ENCODE data around the gene SCARB1. TPM values are rescaled to one million over a fixed set of nuclear protein-coding genes. Genes with fewer than 3 reads are reported as not detected.

SCARB1 gene
- total and polyA plus RNA-seq, 4 donors: 14.9 to 88.4 (median 56.2) TPM

- WGBS (ENCODE audit: insufficient coverage): 94% methylated on average over 3 of the region's 4 CpGs
- H3K27me3 ChIP-seq (ENCODE audit: control insufficient read depth, insufficient read depth, low read length): no peaks in the 10 kb centered on the region
- no peak overlapping the region for H3K27ac ChIP-seq (ENCODE audit: low read depth, low read length)
- DNase-seq (ENCODE audit: low read depth in 4 of 6, low spot score in 6 of 6): no peak
- H3K4me3 ChIP-seq (ENCODE audit: low read depth, low read length): no peak overlapping the region
- no peaks in the 10 kb centered on the region for H3K9me3 ChIP-seq (ENCODE audit: control insufficient read depth, insufficient read depth, low read length)
- H3K36me3 ChIP-seq (ENCODE audit: control insufficient read depth, insufficient read depth, low read length): no peaks in the 10 kb centered on the region
- H3K4me1 ChIP-seq (ENCODE audit: control insufficient read depth, insufficient read depth, low read length): peaks cover 6% of the 10 kb centered on the region
Measured at GRCh38 chr12:124874188-124874587, 10.5 kb upstream of the SCARB1 start.

GRCh38 chr12:124872068-124872719 is 8.5 kb upstream of the SCARB1 start:
- DNase-seq (ENCODE audit: low read depth in 4 of 6, low spot score in 6 of 6): peak in 1 of 6 donors; percentile 7
- WGBS (ENCODE audit: insufficient coverage): 55% methylated on average over 7 of the region's 11 CpGs
- H3K4me3 ChIP-seq (ENCODE audit: low read depth, low read length): no peak overlapping the region

DNA sequence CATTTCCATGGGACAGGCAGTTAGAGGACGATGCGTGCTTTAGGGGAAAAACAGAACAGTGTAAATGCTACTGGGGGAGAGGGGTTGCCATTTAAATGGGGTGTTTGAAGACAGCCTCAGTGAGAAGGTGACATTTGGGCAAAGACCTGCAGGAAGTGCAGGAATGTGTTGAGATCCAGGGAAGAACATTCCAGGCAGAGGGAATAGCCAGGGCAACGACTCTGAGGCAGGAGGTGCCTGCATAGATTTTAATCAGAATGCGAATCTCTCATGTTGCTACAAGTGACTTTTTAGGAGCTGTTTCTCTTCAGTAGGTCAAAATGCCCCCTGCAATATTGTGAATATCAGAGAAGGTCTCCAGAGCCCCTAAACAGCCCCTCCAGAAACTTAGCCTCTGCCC is 7.6 kb upstream of the SCARB1 start:
- Histone ChIP-seq H3K27me3 (ENCODE audit: control insufficient read depth, insufficient read depth, low read length) (no peaks in the 10 kb centered on the region), H3K4me1 (ENCODE audit: control insufficient read depth, insufficient read depth, low read length) (peaks cover 3% of the 10 kb centered on the region), H3K4me3 (ENCODE audit: low read depth, low read length) (no peak overlapping the region), H3K27ac (ENCODE audit: low read depth, low read length) (no peak overlapping the region), H3K9me3 (ENCODE audit: control insufficient read depth, insufficient read depth, low read length) (no peaks in the 10 kb centered on the region), H3K36me3 (ENCODE audit: control insufficient read depth, insufficient read depth, low read length) (no peaks in the 10 kb centered on the region)
- no peak for DNase-seq (ENCODE audit: low read depth in 4 of 6, low spot score in 6 of 6)
- WGBS (ENCODE audit: insufficient coverage): 85% methylated on average over 4 of the region's 4 CpGs

More at GRCh38 chr12:124872068-124872719, 8.5 kb upstream of the SCARB1 start:
- Histone ChIP-seq H3K27me3 (ENCODE audit: control insufficient read depth, insufficient read depth, low read length) (no peaks in the 10 kb centered on the region), H3K27ac (ENCODE audit: low read depth, low read length) (no peak overlapping the region), H3K36me3 (ENCODE audit: control insufficient read depth, insufficient read depth, low read length) (no peaks in the 10 kb centered on the region), H3K4me1 (ENCODE audit: control insufficient read depth, insufficient read depth, low read length) (peaks cover 3% of the 10 kb centered on the region), H3K9me3 (ENCODE audit: control insufficient read depth, insufficient read depth, low read length) (no peaks in the 10 kb centered on the region)

GRCh38 chr12:124870515-124870914 is 6.9 kb upstream of the SCARB1 start:
- 100% methylated on average over 2 of the region's 4 CpGs for WGBS (ENCODE audit: insufficient coverage)
- no peak overlapping the region for H3K27ac ChIP-seq (ENCODE audit: low read depth, low read length)
- no peak for DNase-seq (ENCODE audit: low read depth in 4 of 6, low spot score in 6 of 6)
- H3K4me3 ChIP-seq (ENCODE audit: low read depth, low read length): no peak overlapping the region
- no peaks in the 10 kb centered on the region for H3K36me3 ChIP-seq (ENCODE audit: control insufficient read depth, insufficient read depth, low read length)
- no peaks in the 10 kb centered on the region for H3K9me3 ChIP-seq (ENCODE audit: control insufficient read depth, insufficient read depth, low read length)
- peaks cover 3% of the 10 kb centered on the region for H3K4me1 ChIP-seq (ENCODE audit: control insufficient read depth, insufficient read depth, low read length)
- no peaks in the 10 kb centered on the region for H3K27me3 ChIP-seq (ENCODE audit: control insufficient read depth, insufficient read depth, low read length)

GRCh38 chr12:124869059-124869665 is 5.5 kb upstream of the SCARB1 start:
- no peak overlapping the region for H3K27ac ChIP-seq (ENCODE audit: low read depth, low read length)

GRCh38 chr12:124868252-124869058 is 4.8 kb upstream of the SCARB1 start:
- no peaks in the 10 kb centered on the region for H3K27me3 ChIP-seq (ENCODE audit: control insufficient read depth, insufficient read depth, low read length)
- DNase-seq (ENCODE audit: low read depth in 4 of 6, low spot score in 6 of 6): no peak
- H3K27ac ChIP-seq (ENCODE audit: low read depth, low read length): no peak overlapping the region
- H3K36me3 ChIP-seq (ENCODE audit: control insufficient read depth, insufficient read depth, low read length): no peaks in the 10 kb centered on the region
- H3K4me3 ChIP-seq (ENCODE audit: low read depth, low read length): no peak overlapping the region
- peaks cover 11% of the 10 kb centered on the region for H3K4me1 ChIP-seq (ENCODE audit: control insufficient read depth, insufficient read depth, low read length)
- WGBS (ENCODE audit: insufficient coverage): 81% methylated on average over 8 of the region's 11 CpGs
- H3K9me3 ChIP-seq (ENCODE audit: control insufficient read depth, insufficient read depth, low read length): no peaks in the 10 kb centered on the region

More at GRCh38 chr12:124869059-124869665, 5.5 kb upstream of the SCARB1 start:
- DNase-seq (ENCODE audit: low read depth in 4 of 6, low spot score in 6 of 6): no peak
- WGBS (ENCODE audit: insufficient coverage): 85% methylated on average over 11 of the region's 17 CpGs
- Histone ChIP-seq H3K27me3 (ENCODE audit: control insufficient read depth, insufficient read depth, low read length) (no peaks in the 10 kb centered on the region), H3K4me3 (ENCODE audit: low read depth, low read length) (no peak overlapping the region), H3K4me1 (ENCODE audit: control insufficient read depth, insufficient read depth, low read length) (peaks cover 7% of the 10 kb centered on the region), H3K36me3 (ENCODE audit: control insufficient read depth, insufficient read depth, low read length) (no peaks in the 10 kb centered on the region), H3K9me3 (ENCODE audit: control insufficient read depth, insufficient read depth, low read length) (no peaks in the 10 kb centered on the region)

- Histone ChIP-seq H3K4me3 (ENCODE audit: low read depth, low read length) (no peak overlapping the region), H3K9me3 (ENCODE audit: control insufficient read depth, insufficient read depth, low read length) (no peaks in the 10 kb centered on the region), H3K36me3 (ENCODE audit: control insufficient read depth, insufficient read depth, low read length) (no peaks in the 10 kb centered on the region), H3K27me3 (ENCODE audit: control insufficient read depth, insufficient read depth, low read length) (no peaks in the 10 kb centered on the region), H3K4me1 (ENCODE audit: control insufficient read depth, insufficient read depth, low read length) (peaks cover 18% of the 10 kb centered on the region), H3K27ac (ENCODE audit: low read depth, low read length) (no peak overlapping the region)
- WGBS (ENCODE audit: insufficient coverage): no CpG with 5 or more reads among the region's 6 CpGs
- no peak for DNase-seq (ENCODE audit: low read depth in 4 of 6, low spot score in 6 of 6)
Measured at GRCh38 chr12:124867401-124867930, 3.8 kb upstream of the SCARB1 start.

GRCh38 chr12:124866883-124867400 is 3.3 kb upstream of the SCARB1 start:
- H3K36me3 ChIP-seq (ENCODE audit: control insufficient read depth, insufficient read depth, low read length): no peaks in the 10 kb centered on the region
- no peak overlapping the region for H3K27ac ChIP-seq (ENCODE audit: low read depth, low read length)
- H3K27me3 ChIP-seq (ENCODE audit: control insufficient read depth, insufficient read depth, low read length): no peaks in the 10 kb centered on the region
- H3K4me3 ChIP-seq (ENCODE audit: low read depth, low read length): no peak overlapping the region
- whole genome bisulfite sequencing (ENCODE audit: insufficient coverage): 76% methylated on average over 9 of the region's 9 CpGs
- H3K9me3 ChIP-seq (ENCODE audit: control insufficient read depth, insufficient read depth, low read length): no peaks in the 10 kb centered on the region
- H3K4me1 ChIP-seq (ENCODE audit: control insufficient read depth, insufficient read depth, low read length): peaks cover 24% of the 10 kb centered on the region
- no peak for DNase-seq (ENCODE audit: low read depth in 4 of 6, low spot score in 6 of 6)

DNA sequence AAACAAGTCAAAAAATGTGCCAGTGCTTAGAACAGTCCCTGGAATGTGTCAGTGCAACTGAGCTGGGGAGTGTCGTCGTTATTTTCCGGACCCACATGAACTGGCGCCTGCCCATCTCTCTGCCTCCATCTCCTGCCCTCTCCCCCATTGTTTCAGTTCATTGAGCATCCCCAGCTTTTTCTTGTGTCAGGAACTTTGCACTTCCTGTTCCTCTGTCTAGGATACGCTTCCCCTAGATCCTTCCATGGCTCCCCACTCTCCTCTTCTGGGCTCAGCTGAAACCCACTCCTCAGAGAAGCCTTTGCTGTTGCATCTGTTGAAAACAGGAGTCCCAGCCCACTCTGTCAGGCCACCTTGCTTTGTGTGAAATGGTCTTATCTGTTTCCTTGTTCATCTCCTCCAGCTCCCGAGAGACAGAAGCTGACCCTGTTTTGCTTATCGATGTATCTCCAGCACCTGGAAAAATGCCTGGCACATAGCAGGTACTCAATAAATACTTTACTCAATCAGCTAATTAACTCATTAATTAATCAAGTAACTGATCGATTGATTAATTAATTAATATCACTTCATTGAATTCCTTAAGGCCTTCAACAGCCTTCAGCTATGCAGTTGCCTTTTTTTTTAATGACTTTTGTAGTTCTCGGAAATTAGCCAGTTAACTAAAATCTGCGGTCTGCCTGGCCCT is 2.7 kb upstream of the SCARB1 start:
- 95% methylated on average over 9 of the region's 10 CpGs for WGBS (ENCODE audit: insufficient coverage)
- H3K36me3 ChIP-seq (ENCODE audit: control insufficient read depth, insufficient read depth, low read length): no peaks in the 10 kb centered on the region

More for the DNA sequence above, 2.7 kb upstream of the SCARB1 start:
- Histone ChIP-seq H3K4me1 (ENCODE audit: control insufficient read depth, insufficient read depth, low read length) (peaks cover 30% of the 10 kb centered on the region), H3K4me3 (ENCODE audit: low read depth, low read length) (no peak overlapping the region), H3K27me3 (ENCODE audit: control insufficient read depth, insufficient read depth, low read length) (no peaks in the 10 kb centered on the region), H3K9me3 (ENCODE audit: control insufficient read depth, insufficient read depth, low read length) (no peaks in the 10 kb centered on the region), H3K27ac (ENCODE audit: low read depth, low read length) (no peak overlapping the region)
- DNase-seq (ENCODE audit: low read depth in 4 of 6, low spot score in 6 of 6): no peak
